ENCODE data around the gene ACYP1. TPM values are rescaled to one million over a fixed set of nuclear protein-coding genes. Genes with fewer than 3 reads are reported as not detected.
A peak's percentile ranks its signal among the peaks of the same experiment; 100 is the strongest.

The ACYP1 gene
- total RNA-seq: 9.1 TPM
- long read RNA-seq, partial matches to known transcripts: 0 of 2 reads
- long read RNA-seq, other reads (novel, unspliced or antisense): 1 of 2 reads

- peak; percentile 98 for DNase-seq (ENCODE audit: low spot score)
Measured at GRCh38 chr14:75063491-75064204, at the start of gene ACYP1. TSS of gene ACYP1 (minus strand) at chr14:75064024. CDS start at chr14:75063553, 471 bp downstream.

DNA sequence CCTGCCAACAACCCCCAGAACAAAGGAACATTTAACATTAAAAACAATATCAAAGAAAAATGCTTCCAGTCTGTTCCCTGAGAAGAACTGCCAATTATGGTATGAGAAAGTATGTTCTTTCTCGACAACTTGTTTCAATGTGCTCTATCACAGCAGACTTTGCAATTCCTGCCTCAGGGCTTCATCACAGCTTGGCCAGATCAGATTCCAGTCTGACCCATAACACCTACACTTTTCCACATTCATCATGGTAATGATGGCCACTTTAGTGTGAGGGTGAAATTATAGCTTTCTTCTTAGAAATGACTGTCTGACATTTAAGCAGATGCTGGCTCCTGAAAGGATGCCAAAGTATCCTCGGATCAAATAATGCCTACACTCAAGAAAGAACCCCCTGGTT lies 46.1 kb upstream of the ACYP1 start:
- DNase-seq (ENCODE audit: low spot score): no peak

DNA sequence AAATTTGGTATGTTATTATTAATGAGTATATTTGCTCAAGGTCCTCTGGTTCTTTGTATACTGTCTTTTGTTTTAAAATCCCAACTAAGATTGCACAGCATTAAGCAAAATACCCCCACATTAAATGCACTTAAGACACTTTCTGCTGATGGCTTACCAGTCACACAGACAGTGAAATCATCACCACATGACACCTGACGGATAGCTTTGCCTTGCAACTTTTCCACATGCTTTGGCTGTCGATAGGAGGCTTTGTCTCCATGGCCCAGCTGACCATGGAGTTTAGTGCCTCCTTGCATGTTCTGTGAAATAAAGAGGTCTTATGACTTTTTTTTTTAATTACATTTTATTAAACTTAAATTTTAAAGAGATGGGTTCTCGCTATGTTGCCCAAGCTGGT lies 43.4 kb upstream of the ACYP1 start:
- DNase-seq (ENCODE audit: low spot score): no peak

DNA sequence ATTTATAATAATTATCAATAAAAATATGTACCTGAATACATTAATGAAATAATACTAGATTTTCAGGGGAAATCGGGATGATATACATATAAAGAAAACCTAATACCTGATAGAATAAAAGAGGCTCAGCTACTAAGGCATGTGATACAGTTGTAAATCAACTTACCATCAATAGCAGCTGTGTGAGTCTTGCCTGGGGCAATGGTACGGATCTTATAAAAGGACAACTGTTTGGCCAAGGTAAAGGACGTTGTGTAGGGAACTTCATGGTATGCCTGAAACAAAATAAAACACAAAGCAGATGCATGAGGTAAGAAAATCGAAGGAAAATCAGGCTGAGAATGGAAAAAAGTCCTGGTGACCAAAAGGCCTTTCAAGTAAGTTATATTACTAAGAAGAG lies 37.7 kb upstream of the ACYP1 start:
- DNase-seq (ENCODE audit: low spot score): no peak

- DNase-seq (ENCODE audit: low spot score): no peak
Measured at GRCh38 chr14:75098682-75099081, 34.9 kb upstream of the ACYP1 start.

GRCh38 chr14:75098212-75098611 lies 34.4 kb upstream of the ACYP1 start:
- no peak for DNase-seq (ENCODE audit: low spot score)

DNA sequence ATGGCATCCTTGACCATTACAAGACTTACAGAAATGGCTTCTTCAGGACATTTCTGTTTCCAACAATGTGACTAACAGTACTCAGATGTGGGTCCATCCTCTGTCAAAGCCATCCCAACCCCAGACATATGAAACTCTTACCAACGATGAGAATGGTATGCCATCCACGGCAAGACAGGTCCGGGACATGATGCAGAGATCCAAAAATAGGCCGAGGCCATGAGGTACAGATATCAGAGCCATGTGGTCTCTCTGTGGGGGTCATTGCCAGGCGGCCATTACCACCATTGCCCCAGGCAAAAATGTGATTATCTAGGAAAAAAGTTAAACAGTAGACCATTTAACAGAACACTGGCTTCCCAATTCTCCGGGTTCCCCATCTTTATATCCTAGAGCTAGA lies 33.1 kb upstream of the ACYP1 start:
- DNase-seq (ENCODE audit: low spot score): no peak

DNA sequence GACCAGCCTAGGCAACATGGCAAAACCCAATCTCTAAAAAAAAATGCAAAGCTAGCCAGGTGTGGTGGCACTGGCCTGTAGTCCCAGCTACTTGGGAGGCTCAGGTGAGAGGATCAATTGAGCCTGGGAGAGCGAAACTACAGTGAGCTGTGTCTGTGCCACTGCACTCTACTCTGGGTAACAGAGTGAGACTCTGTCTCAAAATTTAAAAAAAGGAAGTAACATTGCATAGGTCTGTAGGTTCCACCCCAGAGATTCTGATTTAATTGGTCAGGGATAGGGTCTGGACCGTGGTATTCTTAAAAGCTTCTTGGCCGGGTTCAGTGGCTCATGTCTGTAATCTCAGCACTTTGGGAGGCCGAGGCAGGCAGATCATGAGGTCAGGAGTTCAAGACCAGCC lies 31.9 kb upstream of the ACYP1 start:
- no peak for DNase-seq (ENCODE audit: low spot score)

GRCh38 chr14:75094896-75095295 lies 31.1 kb upstream of the ACYP1 start:
- no peak for DNase-seq (ENCODE audit: low spot score)

- no peak for DNase-seq (ENCODE audit: low spot score)
Measured at GRCh38 chr14:75092698-75093097, 28.9 kb upstream of the ACYP1 start.

GRCh38 chr14:75091251-75091650 lies 27.4 kb upstream of the ACYP1 start:
- no peak for DNase-seq (ENCODE audit: low spot score)

GRCh38 chr14:75090353-75090752 lies 26.5 kb upstream of the ACYP1 start:
- DNase-seq (ENCODE audit: low spot score): no peak

GRCh38 chr14:75088566-75089373 lies 24.9 kb upstream of the ACYP1 start:
- no peak for DNase-seq (ENCODE audit: low spot score)

GRCh38 chr14:75088153-75088552 lies 24.3 kb upstream of the ACYP1 start:
- DNase-seq (ENCODE audit: low spot score): no peak

DNA sequence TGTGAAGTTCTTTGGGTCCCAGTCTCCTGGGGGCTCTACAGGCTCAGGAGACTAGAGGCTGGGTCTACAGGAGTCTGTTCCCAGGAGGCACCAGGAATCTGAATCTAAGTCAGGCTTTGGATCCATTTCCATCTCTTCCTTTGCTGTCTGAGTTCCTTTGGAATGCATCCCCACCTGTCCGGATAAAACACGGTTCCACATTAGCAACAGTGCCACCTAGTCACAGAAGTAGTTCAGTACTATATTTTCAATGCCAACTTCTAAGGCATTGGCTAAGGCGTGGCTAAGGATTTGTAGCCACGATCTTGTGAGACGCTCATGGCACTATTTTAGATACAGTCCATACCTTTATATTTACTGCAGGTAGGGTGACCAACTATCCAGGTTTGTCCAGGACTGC lies 20.7 kb upstream of the ACYP1 start:
- DNase-seq (ENCODE audit: low spot score): no peak

DNA sequence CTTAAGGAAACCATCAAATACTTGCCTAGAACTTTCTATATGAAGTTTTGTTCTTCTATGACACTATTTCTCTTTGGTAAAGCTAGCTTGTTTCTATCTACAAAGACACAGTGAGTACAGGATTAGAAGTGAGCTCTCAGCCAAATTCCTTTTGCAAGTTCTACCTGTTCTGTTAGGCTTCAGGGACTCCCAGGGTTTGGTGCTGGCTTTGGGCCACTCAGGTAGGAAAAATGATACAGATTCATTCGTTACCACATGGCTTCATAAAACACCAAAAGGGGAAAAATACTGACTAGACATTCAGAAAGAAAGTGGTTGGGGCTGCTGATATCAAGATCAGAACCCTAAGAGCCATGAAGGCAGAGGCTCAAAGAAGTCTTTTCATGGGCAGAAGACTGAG lies 19.4 kb upstream of the ACYP1 start:
- DNase-seq (ENCODE audit: low spot score): no peak

DNA sequence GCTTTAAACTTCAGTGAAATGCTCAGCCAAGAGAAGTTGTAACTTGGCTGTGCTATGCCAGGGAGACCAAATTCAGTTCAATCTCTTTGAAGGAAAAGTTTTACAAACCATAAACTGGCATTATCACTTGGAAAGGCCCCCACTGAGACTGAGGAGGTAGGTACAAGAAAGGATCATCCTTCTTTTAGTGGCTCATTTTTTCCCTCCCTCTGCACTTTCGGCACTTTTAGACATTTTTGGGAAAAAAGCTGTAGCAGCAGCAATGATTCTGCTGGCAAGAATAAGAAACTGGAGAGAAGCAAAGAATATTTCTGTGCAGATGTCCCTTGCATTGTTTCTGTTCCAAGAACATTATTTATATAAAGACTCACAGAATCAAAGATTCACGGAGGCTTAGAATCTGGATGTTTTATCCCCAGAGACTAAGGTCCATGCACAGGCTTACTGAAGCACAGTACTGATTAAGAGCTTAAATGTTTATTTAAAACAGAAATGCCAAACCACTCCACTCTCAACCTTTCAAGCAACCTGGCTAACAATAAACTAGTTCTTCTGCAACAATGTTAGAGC lies 17.9 kb upstream of the ACYP1 start:
- DNase-seq (ENCODE audit: low spot score): no peak

DNA sequence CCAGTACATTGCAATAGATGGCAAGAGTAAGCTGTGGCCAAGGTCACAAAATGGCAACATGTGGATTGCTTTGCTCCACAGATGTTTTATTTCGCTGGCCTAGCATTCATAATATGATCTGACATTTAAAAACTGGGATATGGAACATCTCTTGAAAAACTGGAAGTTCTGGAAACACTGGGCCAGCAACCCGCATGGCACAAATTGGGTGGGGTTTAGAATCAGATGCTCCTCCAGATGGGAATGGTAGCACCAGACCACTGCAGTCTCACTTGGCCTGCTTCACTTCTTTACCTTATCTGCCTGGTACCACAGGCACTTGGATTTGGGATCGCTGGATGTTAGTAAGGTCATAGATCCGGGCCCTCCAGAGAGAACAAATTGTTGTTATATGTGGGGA lies 15.7 kb upstream of the ACYP1 start:
- DNase-seq (ENCODE audit: low spot score): no peak

- no peak for DNase-seq (ENCODE audit: low spot score)
Measured at GRCh38 chr14:75077794-75078193, 14.0 kb upstream of the ACYP1 start.

- no peak for DNase-seq (ENCODE audit: low spot score)
Measured at GRCh38 chr14:75070383-75070782, 6.6 kb upstream of the ACYP1 start.

DNA sequence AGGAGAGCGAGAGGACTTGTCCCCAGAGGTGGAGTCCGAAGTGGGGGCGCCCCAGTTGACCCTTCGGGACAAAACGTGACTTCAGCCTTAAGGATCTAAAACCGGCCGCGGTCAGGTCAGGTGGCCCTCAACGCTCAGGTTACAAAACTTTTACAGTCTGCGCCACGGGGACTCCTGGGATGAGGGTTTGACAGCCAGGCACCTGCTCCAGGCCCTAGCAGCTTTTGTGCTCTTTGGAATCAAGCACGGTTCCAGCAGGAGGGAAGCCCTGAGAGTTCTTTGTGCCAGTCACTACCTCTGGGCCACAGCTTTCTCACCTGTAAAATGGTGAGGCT lies 6.0 kb upstream of the ACYP1 start:
- DNase-seq (ENCODE audit: low spot score): no peak

- DNase-seq (ENCODE audit: low spot score): peak; percentile 99
Measured at GRCh38 chr14:75069121-75069810, 5.4 kb upstream of the ACYP1 start, which contains the start of gene ZC2HC1C. TSS of gene ZC2HC1C (plus strand) at chr14:75069641. CDS start at chr14:75070574, 933 bp downstream.
